GM19467 (cell line): ENCODE results near the gene PFN3.
A peak's percentile ranks its signal among the peaks of the same experiment; 100 is the strongest.
"Not testable (repeated sequence)": the region's sequence is repeated elsewhere in the genome, so short reads cannot be mapped to it uniquely, and the experiment has no call there.

Experiments
- ATAC-seq: cut with Tn5 transposase; IDR thresholded peaks from one replicate; pipeline ENCODE4 v1.9.1; 2021; ENCODE audit warnings: mild to moderate bottlenecking, moderate library complexity; ENCODE audit not compliant: unreplicated experiment

The PFN3 gene

DNA sequence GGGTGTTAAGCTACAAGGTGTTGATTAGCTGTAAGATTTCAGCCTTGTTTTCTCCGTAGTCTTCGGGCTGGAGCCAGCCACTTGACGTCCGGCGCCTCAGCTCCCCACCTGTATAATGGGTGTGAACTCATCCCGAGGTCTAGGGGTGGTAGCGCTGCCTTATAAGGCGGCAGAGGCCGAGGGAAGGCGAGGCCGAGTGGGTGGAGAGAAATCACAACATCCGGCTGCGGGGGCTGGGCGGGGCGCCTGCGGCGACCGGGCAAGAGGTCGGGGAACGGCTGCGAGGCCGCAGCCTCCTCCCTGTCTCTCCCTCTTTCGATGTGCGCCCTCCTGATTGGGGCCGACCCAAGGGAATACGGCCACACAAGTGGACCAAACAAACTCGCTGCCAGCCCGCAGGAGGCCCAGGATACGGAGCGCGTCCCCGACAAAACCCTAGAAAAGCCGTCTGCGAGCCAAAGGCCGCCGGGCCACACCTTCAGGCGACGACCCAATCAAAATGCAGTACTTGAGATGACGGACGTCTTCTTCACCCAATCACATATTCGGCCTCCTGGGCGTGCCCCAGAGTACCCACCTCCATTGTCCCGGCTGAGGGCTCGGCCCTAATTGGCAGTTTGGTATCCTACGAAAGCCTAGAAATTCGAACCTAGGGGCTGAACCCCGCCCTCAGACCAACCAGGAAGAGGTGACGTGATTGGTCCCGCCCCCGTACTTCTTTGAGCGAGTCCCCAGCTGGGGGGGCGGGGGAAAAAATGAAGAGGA lies 25.5 kb upstream of the PFN3 start:
- peak; percentile 71 for ATAC-seq

DNA sequence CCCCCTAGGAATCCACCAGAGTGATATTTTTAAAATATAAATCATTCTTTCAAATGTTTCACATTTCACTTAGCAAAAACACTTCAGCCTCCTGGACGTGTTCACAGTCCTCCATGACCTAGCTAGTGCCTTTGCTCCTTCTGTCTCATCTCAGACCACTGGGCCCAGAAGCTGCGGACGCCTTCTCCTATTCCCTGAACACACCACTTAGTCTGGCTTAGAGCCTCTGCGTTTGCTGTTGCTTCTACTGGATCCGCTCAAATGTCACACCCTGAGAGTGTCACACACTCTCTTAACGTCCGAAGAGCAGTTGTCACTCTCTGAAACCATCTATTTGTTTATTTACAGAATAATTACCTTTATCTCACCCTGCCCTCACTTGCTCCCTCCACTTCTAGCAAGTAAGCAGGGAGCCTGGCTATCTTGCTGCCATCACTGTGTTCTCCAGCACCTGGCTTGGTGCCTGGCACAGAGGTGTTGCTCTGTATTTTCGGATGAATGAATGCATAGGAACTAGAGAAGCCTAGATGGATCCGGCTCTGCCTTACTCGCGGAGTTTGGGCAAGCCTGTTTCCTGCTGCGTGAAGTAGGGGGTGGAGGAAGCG lies 24.8 kb upstream of the PFN3 start:
- no peak for ATAC-seq

DNA sequence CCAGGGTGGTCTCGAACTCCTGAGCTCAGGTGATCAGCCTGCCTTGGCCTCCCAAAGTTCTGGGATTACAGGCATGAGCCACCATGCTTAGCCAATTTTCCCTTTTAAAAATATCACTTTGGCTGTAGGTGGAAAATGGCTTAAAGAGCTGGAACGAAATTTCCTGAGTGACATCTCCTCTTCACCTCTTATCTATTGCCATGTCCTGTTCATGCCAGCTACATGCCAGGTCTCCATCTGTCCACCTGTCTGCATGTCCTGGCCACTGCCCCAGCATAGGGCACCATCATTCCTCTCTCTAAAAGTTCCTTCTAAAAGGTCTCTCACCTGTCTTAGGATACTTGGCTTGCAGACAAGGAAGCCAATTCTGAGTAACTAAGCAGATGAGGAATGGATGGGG lies 23.2 kb upstream of the PFN3 start:
- ATAC-seq, result no peak

DNA sequence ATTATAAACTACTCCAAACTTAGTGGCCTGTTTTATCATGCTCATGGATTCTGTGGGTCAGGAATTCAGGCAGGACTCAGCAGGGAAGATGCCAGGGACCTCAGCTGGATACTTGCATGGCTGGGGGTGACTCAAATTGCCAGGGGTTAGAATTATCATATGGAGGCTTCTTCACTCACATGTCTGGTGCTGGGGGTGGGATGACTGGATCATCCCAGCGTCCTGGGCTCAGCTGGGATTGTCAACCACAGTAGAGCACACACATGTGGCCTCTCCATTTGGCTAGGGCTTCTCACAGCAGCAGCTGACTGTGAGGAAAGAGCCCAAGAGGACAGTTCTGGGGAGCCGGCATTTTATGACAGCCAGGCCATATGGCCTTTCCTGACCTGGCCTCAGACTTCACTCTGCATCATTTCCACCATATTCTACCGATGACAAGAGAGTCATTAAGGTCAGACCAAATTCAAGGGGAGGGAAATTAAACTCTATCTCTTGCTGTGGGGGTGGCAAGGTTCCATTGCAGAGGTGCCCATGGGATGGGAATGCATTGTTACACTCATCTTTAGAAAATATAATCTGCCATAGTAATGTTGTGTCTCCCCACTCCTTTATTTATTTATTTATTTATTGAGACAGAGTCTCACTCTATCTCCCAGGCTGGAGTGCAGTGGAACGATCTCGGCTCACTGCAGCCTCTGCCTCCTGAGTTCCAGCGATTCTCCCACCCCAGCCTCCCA lies 20.8 kb upstream of the PFN3 start:
- ATAC-seq, result no peak

DNA sequence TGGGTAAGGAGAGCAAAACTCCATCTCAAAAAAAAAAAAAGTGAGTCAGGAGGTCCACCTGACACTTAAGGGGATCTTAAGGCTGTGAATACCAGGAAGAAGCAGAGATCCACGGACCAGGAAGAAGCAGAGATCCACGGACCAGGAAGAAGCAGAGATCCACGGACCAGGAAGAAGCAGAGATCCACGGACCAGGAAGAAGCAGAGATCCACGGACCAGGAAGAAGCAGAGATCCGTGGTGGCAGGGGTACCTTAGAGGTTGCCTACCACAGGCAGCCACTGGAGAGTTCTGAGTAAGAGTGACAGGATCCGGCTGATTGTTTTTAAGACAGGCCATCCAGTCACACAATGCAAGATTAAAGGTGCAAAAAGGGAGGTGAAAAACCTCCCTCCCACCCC lies 20.0 kb upstream of the PFN3 start:
- ATAC-seq, result not testable (repeated sequence)

DNA sequence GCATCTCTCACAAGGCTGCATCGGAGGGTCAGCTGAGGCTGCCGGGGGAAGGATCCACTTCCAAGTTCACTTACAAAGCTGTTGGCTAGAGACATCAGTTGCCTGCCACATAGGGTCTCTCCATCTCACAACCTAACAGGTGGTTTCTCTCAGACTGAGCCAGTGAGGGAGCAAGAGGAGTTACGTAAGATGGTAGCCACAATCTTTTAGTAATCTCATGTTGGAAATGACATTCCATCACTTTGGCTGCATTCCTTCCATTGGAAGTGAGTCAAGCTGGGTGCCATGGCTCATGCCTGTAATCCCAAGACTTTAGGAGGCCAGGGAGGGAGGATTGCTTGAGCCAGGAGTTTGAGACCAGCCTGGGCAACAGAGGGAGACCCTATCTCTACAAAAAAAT lies 18.6 kb upstream of the PFN3 start:
- ATAC-seq, result no peak

DNA sequence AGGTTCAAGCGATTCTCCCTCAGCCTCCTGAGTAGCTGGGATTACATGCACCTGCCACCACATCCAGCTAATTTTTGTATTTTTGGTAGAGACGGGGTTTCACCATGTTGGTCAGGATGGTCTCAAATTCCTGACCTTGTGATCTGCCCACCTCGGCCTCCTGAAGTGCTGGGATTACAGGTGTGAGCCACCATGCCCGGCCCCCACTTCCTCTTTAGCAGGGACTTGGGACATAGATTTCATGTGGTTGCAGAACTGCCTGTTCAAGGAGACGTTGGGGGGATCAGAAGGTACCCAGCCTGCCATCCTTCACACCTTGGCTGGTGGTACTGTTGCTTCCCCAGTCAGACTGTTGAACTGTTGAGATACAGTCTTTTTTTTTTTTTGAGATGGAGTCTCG lies 16.6 kb upstream of the PFN3 start:
- ATAC-seq, result not testable (repeated sequence)

DNA sequence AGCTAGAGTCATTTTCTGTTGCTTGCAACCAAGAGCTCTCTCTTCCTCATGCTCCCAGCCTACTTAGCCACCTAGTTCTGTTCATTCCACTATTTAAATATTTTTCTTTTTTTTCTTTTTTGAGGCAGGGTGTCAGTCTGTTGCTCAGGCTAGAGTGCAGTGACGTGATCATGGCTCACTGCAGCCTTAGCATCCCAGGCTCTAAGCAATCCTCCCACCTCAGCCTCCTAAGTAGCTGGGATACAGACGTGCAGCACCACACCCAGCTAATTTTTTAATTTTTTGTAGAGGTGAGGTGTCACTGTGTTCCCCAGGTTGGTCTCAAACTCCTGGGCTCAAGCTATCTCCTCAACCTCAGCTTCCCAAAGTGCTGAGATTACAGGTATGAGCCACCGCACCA lies 14.0 kb upstream of the PFN3 start:
- ATAC-seq, result no peak

DNA sequence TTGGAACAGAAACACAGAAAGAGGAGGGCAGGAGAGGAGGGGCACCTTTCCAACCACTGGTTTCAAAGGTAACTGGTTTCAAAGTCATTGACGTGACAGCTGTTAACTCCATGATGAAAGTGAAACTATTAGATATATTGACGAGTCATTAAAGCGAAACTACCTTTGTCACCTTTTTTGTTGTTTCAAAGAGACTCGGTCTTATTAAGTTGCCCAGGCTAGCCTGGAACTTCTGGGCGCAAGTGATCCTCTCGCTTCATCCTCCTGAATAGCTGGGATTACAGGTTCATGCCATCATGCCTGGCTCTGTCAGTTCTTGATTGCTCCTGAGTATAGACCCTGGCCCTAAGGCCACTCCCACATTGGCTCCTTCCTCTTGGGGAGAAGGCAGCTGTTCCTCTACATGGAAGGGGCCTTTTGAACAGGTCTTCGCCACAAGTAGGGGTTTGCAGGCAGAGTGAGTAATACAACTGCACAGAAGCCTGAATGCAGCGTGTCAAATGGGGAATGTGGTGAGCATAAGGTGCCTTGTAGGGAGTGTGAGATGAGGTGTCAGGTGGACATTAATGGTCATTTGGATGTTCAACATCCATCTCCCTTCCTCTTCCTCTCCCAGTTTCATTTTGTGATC lies 12.3 kb upstream of the PFN3 start:
- peak; percentile 61 for ATAC-seq

DNA sequence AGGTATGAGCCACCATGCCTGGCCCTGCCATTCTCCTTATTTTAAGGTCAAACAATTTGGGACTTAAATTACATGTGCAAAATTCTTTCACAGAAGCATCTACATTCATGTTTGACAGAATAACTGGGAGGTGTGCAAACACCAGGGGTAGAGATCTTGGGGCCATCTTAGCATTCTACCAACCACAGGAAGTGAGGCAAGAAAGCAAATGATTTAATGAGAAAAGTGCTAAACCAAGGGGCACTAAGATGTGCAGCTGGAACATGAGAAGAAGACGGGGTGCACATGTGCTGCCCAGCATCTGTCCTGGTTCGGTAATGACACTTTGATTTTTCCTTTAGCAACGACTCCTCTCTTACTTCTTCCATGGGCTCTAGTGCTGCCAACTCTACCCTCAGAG lies 10.1 kb upstream of the PFN3 start:
- no peak for ATAC-seq

DNA sequence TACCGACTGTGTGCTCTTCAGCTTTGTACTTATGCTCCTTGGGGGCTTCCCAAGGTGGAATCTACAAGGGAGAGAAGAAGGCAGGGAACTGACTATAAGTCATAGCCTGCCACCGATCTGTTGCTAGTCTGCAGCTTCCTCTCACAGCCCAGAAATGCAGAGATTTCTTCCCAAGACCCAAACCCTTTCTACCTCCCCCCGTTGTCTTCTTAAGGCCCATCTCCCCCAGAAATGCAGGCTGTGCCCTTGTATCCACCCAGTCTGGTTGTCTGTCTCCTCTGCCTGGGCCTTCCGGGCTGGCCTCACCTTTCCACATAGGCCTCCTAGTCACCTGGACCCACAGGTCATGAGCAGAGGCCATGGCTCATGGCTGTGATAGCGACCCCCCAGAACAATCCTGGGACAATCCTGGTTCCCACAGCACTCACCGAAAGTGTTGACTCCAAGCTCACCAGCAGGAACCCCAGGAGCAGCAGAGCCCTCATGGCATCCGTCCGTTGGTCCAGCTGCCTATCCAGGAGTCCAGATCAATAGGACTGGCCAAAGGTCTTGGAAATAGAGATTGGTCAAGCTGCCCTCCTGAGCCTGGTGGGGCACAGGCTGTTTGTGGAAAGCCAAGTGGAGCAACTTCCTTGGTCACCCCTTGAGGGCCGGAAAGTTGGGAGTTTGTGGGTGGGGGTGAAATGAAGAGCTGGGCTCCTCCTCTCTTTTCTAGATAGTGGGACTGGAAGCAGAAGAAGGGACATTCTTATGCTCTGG lies 8.8 kb upstream of the PFN3 start, which contains the start of gene F12:
TSS of gene F12 (minus strand) at position 522 of the 759 bp plus-strand sequence. CDS start at position 485, 37 bp downstream.
- no peak for ATAC-seq

DNA sequence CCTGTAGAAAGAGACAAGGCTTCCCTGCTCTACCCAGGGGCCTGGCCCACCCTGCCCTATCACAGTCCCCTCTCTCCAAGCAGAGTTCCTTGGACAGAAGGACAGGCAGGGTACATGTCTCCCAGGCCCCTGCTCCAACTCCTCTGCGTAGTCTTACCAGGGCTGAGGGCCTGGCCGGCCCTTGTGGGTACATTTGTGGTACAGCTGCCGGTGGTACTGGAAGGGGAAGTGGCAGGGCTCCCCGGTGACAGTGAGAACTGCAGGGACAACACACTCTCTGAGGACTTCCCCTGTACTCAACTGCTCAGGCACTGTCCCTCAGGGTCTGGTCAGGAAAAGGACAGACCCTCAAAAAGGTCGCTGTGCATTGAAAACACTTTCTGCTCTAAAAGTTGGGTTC lies 5.3 kb upstream of the PFN3 start:
- ATAC-seq, result no peak

DNA sequence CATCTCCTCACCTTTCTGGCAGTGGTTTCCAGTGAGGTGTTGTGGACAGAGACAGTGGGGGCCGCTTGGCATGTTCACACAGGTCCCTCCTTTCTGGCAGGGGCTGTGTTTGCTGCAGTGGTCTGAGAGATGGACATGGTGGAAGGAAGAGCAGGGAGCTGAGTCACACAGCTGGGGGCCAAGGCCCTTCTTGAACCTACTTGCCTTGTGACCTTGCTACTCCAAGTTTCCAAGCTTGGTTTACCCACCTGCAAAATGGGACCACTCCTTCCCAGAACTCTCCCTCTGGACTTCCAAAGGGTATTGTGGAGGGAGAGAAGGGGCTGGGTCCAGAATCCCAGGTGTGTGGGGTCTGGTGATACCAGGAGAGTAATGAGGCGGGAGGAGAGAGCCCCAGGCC lies 4.9 kb upstream of the PFN3 start:
- no peak for ATAC-seq

DNA sequence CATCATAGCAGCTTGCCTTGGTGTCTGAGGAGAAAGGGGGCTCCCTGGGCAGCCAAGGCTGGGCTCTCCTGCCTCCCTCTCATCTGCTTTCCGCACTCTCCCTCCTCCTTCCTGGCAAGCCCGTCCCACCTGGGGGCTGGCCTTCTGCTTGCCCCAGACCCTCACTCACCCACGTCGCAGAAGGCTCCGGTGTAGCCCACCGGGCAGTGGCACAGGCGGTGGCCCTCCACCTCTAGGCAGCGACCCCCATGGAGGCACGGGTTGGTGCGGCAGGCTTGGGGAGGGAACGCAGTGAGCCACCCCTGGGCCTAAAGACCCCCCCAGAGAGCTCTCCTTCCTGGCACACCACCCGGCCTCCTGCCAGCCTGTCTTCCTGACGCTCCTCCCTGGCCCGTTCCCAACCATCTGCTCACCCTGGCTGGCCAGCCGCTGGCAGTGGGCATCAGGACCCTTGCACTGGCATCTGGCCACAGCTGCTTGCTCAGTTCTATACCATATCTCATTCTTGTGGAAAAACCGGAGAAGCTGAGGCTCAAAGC lies 4.2 kb upstream of the PFN3 start:
- ATAC-seq, result no peak

DNA sequence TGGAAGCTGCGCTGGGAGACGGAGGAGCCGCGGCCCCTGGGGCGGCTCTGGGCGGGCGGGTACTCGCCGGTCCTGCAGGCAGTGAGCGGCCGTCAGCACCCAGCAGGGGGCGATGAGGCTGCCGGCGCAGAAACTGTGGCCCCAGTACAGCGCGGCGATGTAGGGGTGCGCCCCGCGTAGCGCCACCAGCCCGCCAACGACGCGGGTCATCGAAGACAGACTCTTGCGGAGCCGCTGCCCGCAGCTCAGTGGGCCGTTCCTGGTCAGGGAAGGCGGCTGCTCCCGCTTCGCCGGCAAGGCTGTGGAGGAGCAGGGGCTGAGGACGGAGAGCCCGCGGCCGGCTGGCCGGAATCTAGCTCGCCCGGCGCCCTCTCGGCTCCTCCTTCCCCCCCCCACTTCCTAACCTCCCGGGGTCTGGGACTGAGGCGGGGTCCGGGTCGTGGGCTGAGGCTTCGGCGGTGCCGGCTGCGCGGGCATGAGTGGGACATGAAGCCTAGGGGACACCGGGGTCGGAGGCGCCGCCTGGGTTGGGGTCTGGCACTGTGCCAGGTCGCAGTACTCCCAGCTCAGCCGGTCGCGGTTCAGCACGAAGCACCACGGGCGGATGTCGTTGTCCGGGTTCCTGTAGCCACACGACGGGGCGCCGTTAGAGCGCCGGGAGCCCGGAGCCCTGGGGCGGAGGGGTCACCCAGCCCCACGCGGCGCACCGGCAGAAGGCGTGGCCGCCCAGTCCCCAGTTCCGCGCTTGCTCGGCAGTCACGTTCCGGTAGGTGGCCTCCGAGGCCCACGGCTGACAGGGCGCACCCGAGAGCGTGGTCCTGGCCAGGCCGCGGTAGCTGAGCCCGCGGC lies 3.6 kb upstream of the PFN3 start:
- ATAC-seq, result peak; percentile 61

DNA sequence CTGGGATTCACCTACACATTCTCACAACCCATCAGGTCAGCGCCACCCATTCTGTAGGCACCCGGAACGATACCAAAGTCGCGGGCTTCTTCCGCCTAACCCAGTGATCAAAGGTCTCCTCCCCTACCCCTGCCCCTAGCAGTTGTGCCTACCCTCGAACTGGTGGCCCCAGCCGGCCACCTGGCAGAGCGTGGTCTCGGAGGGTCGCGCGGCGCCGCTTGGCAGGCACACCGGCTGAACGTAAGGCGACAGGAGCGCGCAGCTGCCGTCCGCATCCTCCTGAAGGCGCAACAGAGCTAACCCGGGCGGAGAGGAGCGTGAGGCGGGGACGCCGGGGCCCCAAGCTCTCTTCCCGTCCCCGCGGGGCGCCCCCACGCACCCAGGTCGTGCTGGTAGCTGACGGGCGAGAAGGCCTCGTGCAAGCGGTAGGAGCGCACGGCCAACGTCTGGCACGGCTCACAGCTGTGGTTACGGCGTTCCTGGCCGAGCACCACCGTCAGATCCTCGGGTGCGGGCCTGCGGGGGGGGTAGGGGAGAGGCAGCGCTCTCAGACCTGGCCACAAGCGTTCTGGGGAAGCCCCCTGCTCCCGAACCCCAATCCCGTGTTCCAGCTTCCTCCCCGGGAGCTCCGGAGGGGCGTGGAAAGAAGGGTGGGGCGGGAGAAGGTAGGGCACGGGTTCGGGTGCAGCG lies 2.8 kb upstream of the PFN3 start:
- ATAC-seq, result peak; percentile 11

DNA sequence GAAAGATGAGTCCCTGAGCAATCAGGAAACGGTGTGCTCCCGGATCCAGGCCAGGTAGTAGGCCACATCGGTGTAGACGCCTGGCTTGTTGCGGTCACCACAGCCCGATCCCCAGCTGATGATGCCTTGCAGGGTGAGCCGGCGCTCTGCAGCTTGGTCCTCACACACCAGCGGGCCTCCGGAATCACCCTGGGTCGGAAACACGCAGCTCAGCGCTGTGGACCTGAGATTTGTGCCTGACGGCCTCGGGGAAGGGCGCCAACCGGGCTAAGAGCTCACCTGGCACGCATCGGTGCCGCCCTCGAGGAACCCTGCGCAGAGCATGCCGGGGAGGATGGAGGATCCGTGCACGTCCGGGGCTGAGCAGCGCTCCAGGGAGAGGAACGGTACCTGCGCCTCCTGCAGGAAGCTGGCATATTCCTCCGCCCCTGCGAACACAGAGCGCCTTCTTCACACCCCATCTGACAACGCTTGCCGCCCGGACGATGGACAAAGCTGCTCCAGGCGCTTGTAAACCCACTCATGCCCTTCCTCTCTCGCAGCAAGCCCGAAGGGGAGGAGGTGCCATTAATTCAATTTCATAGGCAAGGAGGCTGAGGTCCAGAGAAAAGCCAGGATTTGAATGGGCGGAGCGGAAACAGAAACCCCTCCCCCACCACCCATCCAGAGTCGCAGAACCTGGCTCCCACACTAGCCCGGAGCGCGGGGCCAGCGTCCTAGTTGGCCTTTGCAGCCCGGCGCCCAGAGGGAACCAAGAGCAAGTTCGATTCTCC lies 2.0 kb upstream of the PFN3 start:
- no peak for ATAC-seq

DNA sequence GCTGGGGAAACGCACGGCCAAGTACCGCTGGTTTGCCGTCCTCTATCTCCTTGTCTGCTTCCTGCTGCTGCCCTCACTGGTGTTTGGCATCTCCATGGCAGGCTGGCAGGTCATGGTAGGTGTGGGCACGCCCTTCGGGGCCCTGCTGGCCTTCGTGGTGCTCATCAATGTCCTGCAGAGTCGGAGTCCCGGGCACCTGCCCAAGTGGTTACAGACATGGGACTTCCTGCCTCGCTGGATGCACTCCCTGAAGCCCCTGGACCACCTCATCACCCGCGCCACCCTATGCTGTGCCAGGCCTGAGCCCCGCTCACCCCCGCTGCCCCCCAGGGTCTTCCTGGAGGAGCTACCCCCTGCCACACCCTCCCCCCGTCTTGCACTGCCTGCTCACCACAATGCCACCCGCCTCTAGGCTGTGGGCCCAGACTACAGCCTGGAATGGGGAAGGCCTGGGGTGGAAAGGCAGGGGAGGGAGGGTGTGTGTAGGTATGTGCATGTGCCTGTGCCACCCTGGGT lies 2.5 kb downstream of the PFN3 start:
- no peak for ATAC-seq
